Activated T-cell treated with anti-CD3 and anti-CD28 coated beads for 1 hour (primary cell): ENCODE results near the gene CFP.
"Not testable (repeated sequence)": the region's sequence is repeated elsewhere in the genome, so short reads cannot be mapped to it uniquely, and the experiment has no call there.

Source experiments
- DNase-seq: peaks from one replicate; pipeline ENCODE4 v3.0.0-alpha.2; 2020; ENCODE audit warnings: low read depth

The CFP gene

GRCh38 chrX:47629419-47630200 lies at the start of gene CFP:
Gene CFP (minus strand): TSS chrX:47629930. CDS start chrX:47629844, 86 bp downstream.
- no peak for DNase-seq

- not testable (repeated sequence) for DNase-seq
Measured at GRCh38 chrX:47675959-47676859, 46.5 kb upstream of the CFP start.

GRCh38 chrX:47674776-47675175 lies 45.0 kb upstream of the CFP start:
- DNase-seq: no peak

- DNase-seq: not testable (repeated sequence)
Measured at GRCh38 chrX:47665797-47666196, 36.1 kb upstream of the CFP start.

- DNase-seq: no peak
Measured at GRCh38 chrX:47664737-47665136, 35.0 kb upstream of the CFP start.

- no peak for DNase-seq
Measured at GRCh38 chrX:47662144-47662657, 32.5 kb upstream of the CFP start.

- DNase-seq: no peak
Measured at GRCh38 chrX:47661539-47661938, 31.8 kb upstream of the CFP start.

GRCh38 chrX:47659421-47659726 lies 29.6 kb upstream of the CFP start:
- DNase-seq: no peak

GRCh38 chrX:47658684-47659420 lies 29.1 kb upstream of the CFP start, which contains the start of gene UXT:
Gene UXT (minus strand): TSS chrX:47659180. CDS start chrX:47658927, 253 bp downstream.
- DNase-seq: peak; percentile 80

- DNase-seq: no peak
Measured at GRCh38 chrX:47658301-47658683, 28.6 kb upstream of the CFP start.

- no peak for DNase-seq
Measured at GRCh38 chrX:47651043-47651905, 21.5 kb upstream of the CFP start.

- DNase-seq: peak; percentile 73
Measured at GRCh38 chrX:47650164-47651042, 20.7 kb upstream of the CFP start, which contains the start of gene ELK1. Gene ELK1 (minus strand): TSS chrX:47650563. CDS start chrX:47641441, 9,122 bp downstream.

GRCh38 chrX:47649781-47650163 lies 20.0 kb upstream of the CFP start:
- DNase-seq: no peak

- no peak for DNase-seq
Measured at GRCh38 chrX:47649271-47649670, 19.5 kb upstream of the CFP start.

- no peak for DNase-seq
Measured at GRCh38 chrX:47648376-47648775, 18.6 kb upstream of the CFP start.

- no peak for DNase-seq
Measured at GRCh38 chrX:47646636-47647035, 16.9 kb upstream of the CFP start.

- no peak for DNase-seq
Measured at GRCh38 chrX:47645530-47645929, 15.8 kb upstream of the CFP start.

- no peak for DNase-seq
Measured at GRCh38 chrX:47644557-47645091, 14.9 kb upstream of the CFP start.

- DNase-seq: no peak
Measured at GRCh38 chrX:47643926-47644325, 14.2 kb upstream of the CFP start.

GRCh38 chrX:47638816-47639215 lies 9.1 kb upstream of the CFP start:
- DNase-seq: no peak
